ENCODE data around the gene LRRC73. TPM values are rescaled to one million over a fixed set of nuclear protein-coding genes. Genes with fewer than 3 reads are reported as not detected.

The LRRC73 gene
- total RNA-seq, 1 donor from 2014 or later: 1.6 TPM

- Histone ChIP-seq H3K36me3 (peaks cover 47% of the 10 kb centered on the region), H3K27me3 (ENCODE audit: low read depth) (no peaks in the 10 kb centered on the region), H3K4me3 (no peak overlapping the region), H3K9me3 (replicated peaks) (no peaks in the 10 kb centered on the region), H3K27ac (replicated peaks) (peak overlapping the region; percentile 18), H3K4me1 (peaks cover 7% of the 10 kb centered on the region)
- no peak for DNase-seq
- intact Hi-C loops (cut with micrococcal nuclease): loop anchor here (10.0 kb wide), 1 partner anchor 113 kb away; no protein-coding TSS in a partner anchor
- TF ChIP-seq, protein P1, sequence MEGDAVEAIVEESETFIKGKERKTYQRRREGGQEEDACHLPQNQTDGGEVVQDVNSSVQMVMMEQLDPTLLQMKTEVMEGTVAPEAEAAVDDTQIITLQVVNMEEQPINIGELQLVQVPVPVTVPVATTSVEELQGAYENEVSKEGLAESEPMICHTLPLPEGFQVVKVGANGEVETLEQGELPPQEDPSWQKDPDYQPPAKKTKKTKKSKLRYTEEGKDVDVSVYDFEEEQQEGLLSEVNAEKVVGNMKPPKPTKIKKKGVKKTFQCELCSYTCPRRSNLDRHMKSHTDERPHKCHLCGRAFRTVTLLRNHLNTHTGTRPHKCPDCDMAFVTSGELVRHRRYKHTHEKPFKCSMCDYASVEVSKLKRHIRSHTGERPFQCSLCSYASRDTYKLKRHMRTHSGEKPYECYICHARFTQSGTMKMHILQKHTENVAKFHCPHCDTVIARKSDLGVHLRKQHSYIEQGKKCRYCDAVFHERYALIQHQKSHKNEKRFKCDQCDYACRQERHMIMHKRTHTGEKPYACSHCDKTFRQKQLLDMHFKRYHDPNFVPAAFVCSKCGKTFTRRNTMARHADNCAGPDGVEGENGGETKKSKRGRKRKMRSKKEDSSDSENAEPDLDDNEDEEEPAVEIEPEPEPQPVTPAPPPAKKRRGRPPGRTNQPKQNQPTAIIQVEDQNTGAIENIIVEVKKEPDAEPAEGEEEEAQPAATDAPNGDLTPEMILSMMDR (IDR thresholded peaks at IDR 0.05; ENCODE audit: borderline replicate concordance): no peak
Measured at GRCh38 chr6:43497689-43498088, 12.5 kb downstream of the LRRC73 start.

- Histone ChIP-seq H3K27me3 (ENCODE audit: low read depth) (no peaks in the 10 kb centered on the region), H3K4me1 (peaks cover 1% of the 10 kb centered on the region), H3K27ac (replicated peaks) (no peak overlapping the region), H3K36me3 (peaks cover 41% of the 10 kb centered on the region), H3K9me3 (replicated peaks) (no peaks in the 10 kb centered on the region), H3K4me3 (no peak overlapping the region)
- intact Hi-C loops (cut with micrococcal nuclease): loop anchor here (10.0 kb wide), 1 partner anchor 112 kb away; no protein-coding TSS in a partner anchor
- TF ChIP-seq, protein P1 (IDR thresholded peaks at IDR 0.05; ENCODE audit: borderline replicate concordance): no peak
- no peak for DNase-seq
Measured at GRCh38 chr6:43497129-43497396, 13.1 kb downstream of the LRRC73 start.

GRCh38 chr6:43496370-43497128 is 13.6 kb downstream of the LRRC73 start:
- peaks cover 40% of the 10 kb centered on the region for H3K36me3 ChIP-seq
- H3K27ac ChIP-seq (replicated peaks): no peak overlapping the region
- H3K4me1 ChIP-seq: no peaks in the 10 kb centered on the region
- no peaks in the 10 kb centered on the region for H3K27me3 ChIP-seq (ENCODE audit: low read depth)
- H3K4me3 ChIP-seq: no peak overlapping the region
- DNase-seq: no peak
- no peaks in the 10 kb centered on the region for H3K9me3 ChIP-seq (replicated peaks)
- intact Hi-C loops (cut with micrococcal nuclease): loop anchor here (10.0 kb wide), 1 partner anchor 112 kb away; no protein-coding TSS in a partner anchor
- TF ChIP-seq, protein P1 (IDR thresholded peaks at IDR 0.05; ENCODE audit: borderline replicate concordance): peak; percentile 71

DNA sequence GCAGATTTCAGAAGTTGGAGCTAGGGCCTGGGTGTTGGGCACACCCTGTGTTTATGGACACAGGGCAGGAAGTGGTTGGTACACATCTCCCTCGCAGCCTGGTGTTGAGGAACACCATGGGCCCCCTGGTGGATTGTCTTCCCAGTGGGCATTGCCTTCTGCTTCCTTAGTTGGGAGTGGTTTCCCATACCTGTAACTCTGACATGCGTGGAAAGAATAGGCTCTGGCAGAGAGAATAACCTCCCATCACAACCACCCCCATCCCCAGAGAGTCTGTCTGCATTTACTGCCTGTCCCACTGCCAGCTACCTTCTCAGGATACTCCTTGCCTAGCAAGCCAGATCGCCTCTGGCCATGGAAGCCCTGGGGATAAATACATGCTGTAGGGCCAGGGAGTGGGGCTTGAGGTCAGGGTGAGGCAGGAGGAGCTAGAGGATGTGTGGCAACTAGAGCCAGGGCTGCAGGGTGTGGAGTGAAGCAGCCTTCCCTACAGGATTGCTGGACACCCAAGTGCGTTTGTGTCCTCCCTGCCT is 14.7 kb downstream of the LRRC73 start:
- no peaks in the 10 kb centered on the region for H3K27me3 ChIP-seq (ENCODE audit: low read depth)
- DNase-seq: no peak
- H3K9me3 ChIP-seq (replicated peaks): no peaks in the 10 kb centered on the region
- peaks cover 30% of the 10 kb centered on the region for H3K36me3 ChIP-seq
- TF ChIP-seq, protein P1 (IDR thresholded peaks at IDR 0.05; ENCODE audit: borderline replicate concordance): peak; percentile 39
- no peaks in the 10 kb centered on the region for H3K4me1 ChIP-seq
- no peak overlapping the region for H3K27ac ChIP-seq (replicated peaks)
- intact Hi-C loops (cut with micrococcal nuclease): loop anchor here (10.0 kb wide), 1 partner anchor 111 kb away; no protein-coding TSS in a partner anchor
- H3K4me3 ChIP-seq: no peak overlapping the region

- H3K4me3 ChIP-seq: no peak overlapping the region
- no peak for DNase-seq
- H3K27ac ChIP-seq (replicated peaks): no peak overlapping the region
- no peaks in the 10 kb centered on the region for H3K27me3 ChIP-seq (ENCODE audit: low read depth)
- H3K9me3 ChIP-seq (replicated peaks): no peaks in the 10 kb centered on the region
- TF ChIP-seq, protein P1 (IDR thresholded peaks at IDR 0.05; ENCODE audit: borderline replicate concordance): no peak
- intact Hi-C loops (cut with micrococcal nuclease): loop anchor here (5.0 to 10.0 kb wide), 2 partner anchors 42 to 110 kb away; no protein-coding TSS in a partner anchor
- peaks cover 23% of the 10 kb centered on the region for H3K36me3 ChIP-seq
- H3K4me1 ChIP-seq: no peaks in the 10 kb centered on the region
Measured at GRCh38 chr6:43494766-43495165, 15.4 kb downstream of the LRRC73 start.

Measured in left ventricle myocardium inferior (tissue), 1 donor.